Colonic mucosa (tissue), 4 donors: ENCODE data around the gene FKBP6. TPM values are rescaled to one million over a fixed set of nuclear protein-coding genes. Genes with fewer than 3 reads are reported as not detected.

Experiments used
- DNase-seq: peaks from one replicate; pipeline ENCODE4 v3.0.0-alpha.2; 2020
- H3K27ac ChIP-seq: fragments of 200-600 bp; one replicate; pipeline ENCODE4 v1.8.0; 2021
- H3K27me3 ChIP-seq: fragments of 200-600 bp; one replicate; pipeline ENCODE4 v1.8.0; 2021
- H3K36me3 ChIP-seq: fragments of 200-600 bp; one replicate; pipeline ENCODE4 v1.8.0; 2021
- H3K4me1 ChIP-seq: fragments of 200-600 bp; one replicate; pipeline ENCODE4 v1.8.0; 2021; ENCODE audit warnings: mild to moderate bottlenecking
- H3K4me3 ChIP-seq: fragments of 200-600 bp; one replicate; pipeline ENCODE4 v1.8.0; 2021
- H3K9ac ChIP-seq, 2 donors: one replicate each; pipeline ENCODE4 v1.7.0; 2013; ENCODE audit warnings: control low read depth in 2 of 2, low read depth in 2 of 2, low read length in 2 of 2
- H3K9me3 ChIP-seq: fragments of 200-600 bp; one replicate; pipeline ENCODE4 v1.8.0; 2021
- intact Hi-C: fragments of 100-400 bp; cut with DNase I; formaldehyde crosslinking; loops from one replicate; pipeline ENCODE4 v1.14.1; 2022
- total RNA-seq, 2 donors: library from RNA; stranded (reverse); fragmentation: NEBNext Ultra II Directional in 1 of 2; extraction: Animal tissue kit (Norgen Biotek cat#: 25700) in 1 of 2; gene quantifications; one replicate each; pipeline ENCODE4 v1.2.1, GENCODE V29; 2021
- TF ChIP-seq, protein P1 (sequence below): fragments of 200-600 bp; IDR thresholded peaks from one replicate; pipeline ENCODE4 v1.8.0; 2022; ENCODE audit warnings: antibody characterized with exemption, mild to moderate bottlenecking
- donor health status: healthy.
- donor health status: DM: no; HTN: no; CAD: no.
- donor health status: DM: no; HTN: no; CAD: no.

FKBP6 gene
- total RNA-seq, 2 donors from 2014 or later: not detected

DNA sequence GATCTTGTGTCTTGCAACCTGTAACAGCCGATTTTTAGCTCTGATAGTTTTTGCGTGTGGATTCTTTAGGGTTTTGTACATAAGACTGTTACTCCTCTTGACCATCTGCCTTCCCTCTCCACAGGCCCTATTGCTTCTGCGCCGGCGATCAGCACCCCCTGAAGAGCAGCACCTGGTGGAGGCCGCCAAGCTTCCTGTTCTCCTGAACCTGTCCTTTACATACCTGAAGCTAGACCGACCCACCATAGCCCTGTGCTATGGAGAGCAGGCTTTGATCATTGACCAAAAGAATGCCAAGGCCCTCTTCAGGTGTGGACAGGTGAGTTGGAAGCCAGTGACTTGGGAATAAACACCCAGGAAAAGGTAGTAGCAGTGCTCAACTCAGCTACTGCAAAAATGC lies 12.6 kb downstream of the FKBP6 start:
- no peak for DNase-seq
- intact Hi-C loops: loop anchor here (5.0 kb wide), 2 partner anchors 97 to 112 kb away; no protein-coding TSS in a partner anchor
- no peak overlapping the region for H3K9ac ChIP-seq
- no peak overlapping the region for H3K4me3 ChIP-seq
- H3K36me3 ChIP-seq: no peaks in the 10 kb centered on the region
- TF ChIP-seq, protein P1, sequence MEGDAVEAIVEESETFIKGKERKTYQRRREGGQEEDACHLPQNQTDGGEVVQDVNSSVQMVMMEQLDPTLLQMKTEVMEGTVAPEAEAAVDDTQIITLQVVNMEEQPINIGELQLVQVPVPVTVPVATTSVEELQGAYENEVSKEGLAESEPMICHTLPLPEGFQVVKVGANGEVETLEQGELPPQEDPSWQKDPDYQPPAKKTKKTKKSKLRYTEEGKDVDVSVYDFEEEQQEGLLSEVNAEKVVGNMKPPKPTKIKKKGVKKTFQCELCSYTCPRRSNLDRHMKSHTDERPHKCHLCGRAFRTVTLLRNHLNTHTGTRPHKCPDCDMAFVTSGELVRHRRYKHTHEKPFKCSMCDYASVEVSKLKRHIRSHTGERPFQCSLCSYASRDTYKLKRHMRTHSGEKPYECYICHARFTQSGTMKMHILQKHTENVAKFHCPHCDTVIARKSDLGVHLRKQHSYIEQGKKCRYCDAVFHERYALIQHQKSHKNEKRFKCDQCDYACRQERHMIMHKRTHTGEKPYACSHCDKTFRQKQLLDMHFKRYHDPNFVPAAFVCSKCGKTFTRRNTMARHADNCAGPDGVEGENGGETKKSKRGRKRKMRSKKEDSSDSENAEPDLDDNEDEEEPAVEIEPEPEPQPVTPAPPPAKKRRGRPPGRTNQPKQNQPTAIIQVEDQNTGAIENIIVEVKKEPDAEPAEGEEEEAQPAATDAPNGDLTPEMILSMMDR: no peak
- H3K4me1 ChIP-seq: no peaks in the 10 kb centered on the region
- no peaks in the 10 kb centered on the region for H3K9me3 ChIP-seq
- H3K27me3 ChIP-seq: no peaks in the 10 kb centered on the region
- H3K27ac ChIP-seq: no peak overlapping the region

DNA sequence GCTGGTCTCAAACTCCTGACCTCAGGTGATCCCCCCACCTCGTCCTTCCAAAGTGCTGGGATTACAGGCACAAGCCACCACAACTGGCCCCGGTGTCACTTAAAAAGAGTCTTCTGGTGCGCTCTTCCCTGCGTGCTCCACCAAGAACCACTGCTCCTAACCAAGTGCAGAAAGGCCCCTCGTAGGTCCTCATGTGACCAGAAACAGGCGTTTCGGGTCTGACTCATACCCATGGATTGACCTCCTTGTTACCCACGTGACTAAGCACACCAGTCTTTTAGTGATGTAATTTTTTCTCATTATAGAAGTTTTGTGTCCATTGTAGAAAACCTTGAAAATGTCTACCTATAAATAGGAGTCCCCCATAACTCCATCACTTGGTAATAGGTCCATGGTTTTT lies 13.9 kb downstream of the FKBP6 start:
- Histone ChIP-seq H3K4me1 (no peaks in the 10 kb centered on the region), H3K9me3 (no peaks in the 10 kb centered on the region), H3K4me3 (no peak overlapping the region), H3K27me3 (no peaks in the 10 kb centered on the region), H3K27ac (no peak overlapping the region), H3K36me3 (no peaks in the 10 kb centered on the region), H3K9ac (no peak overlapping the region)
- TF ChIP-seq, protein P1: no peak
- no peak for DNase-seq
- intact Hi-C loops: loop anchor here (5.0 kb wide), 2 partner anchors 95 to 110 kb away; no protein-coding TSS in a partner anchor

GRCh38 chr7:73342645-73343044 lies 14.7 kb downstream of the FKBP6 start:
- no peak overlapping the region for H3K27ac ChIP-seq
- H3K9ac ChIP-seq: no peak overlapping the region
- intact Hi-C loops: loop anchor here (5.0 kb wide), 2 partner anchors 95 to 110 kb away; no protein-coding TSS in a partner anchor
- no peaks in the 10 kb centered on the region for H3K27me3 ChIP-seq
- no peak for DNase-seq
- no peaks in the 10 kb centered on the region for H3K9me3 ChIP-seq
- H3K36me3 ChIP-seq: no peaks in the 10 kb centered on the region
- TF ChIP-seq, protein P1: no peak
- no peaks in the 10 kb centered on the region for H3K4me1 ChIP-seq
- no peak overlapping the region for H3K4me3 ChIP-seq

GRCh38 chr7:73343671-73344380 lies 15.9 kb downstream of the FKBP6 start:
- no peaks in the 10 kb centered on the region for H3K27me3 ChIP-seq
- H3K9me3 ChIP-seq: no peaks in the 10 kb centered on the region
- intact Hi-C loops: loop anchor here (5.0 kb wide), 2 partner anchors 93 to 108 kb away; no protein-coding TSS in a partner anchor
- TF ChIP-seq, protein P1: no peak
- H3K4me1 ChIP-seq: no peaks in the 10 kb centered on the region
- no peak overlapping the region for H3K27ac ChIP-seq
- no peaks in the 10 kb centered on the region for H3K36me3 ChIP-seq
- H3K9ac ChIP-seq: no peak overlapping the region
- DNase-seq: no peak
- no peak overlapping the region for H3K4me3 ChIP-seq

DNA sequence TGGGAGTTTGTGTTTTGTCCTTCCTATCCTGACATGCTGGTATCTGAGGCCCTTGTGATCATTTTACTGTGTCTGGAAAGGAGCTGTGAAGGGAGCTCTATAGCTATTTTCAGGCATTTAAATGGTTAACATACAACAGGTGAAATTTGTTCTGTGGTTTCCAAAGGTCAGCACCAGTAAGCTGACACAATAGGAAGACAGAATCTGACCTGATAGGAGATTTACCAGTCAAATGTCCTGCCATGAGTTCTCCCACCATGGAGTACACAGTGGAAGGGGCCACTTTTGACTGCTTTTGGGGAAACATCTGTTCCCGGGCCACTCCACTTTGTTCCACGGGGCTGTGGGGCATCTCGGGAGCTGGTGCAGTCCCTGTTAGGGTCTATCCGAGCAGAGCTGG lies 17.6 kb downstream of the FKBP6 start:
- H3K27me3 ChIP-seq: no peaks in the 10 kb centered on the region
- H3K27ac ChIP-seq: no peak overlapping the region
- no peaks in the 10 kb centered on the region for H3K4me1 ChIP-seq
- no peak overlapping the region for H3K9ac ChIP-seq
- TF ChIP-seq, protein P1: no peak
- no peaks in the 10 kb centered on the region for H3K9me3 ChIP-seq
- no peak for DNase-seq
- H3K4me3 ChIP-seq: no peak overlapping the region
- H3K36me3 ChIP-seq: no peaks in the 10 kb centered on the region
- intact Hi-C loops: no loop called here
